ES-I3 (cell line): Measurements from ENCODE around the gene DDX46.
"Not testable (repeated sequence)": the region's sequence is repeated elsewhere in the genome, so short reads cannot be mapped to it uniquely, and the experiment has no call there.

ENCODE experiments used
- H3K36me3 ChIP-seq: 2 replicates; pipeline ENCODE4 v1.6.1; 2013; ENCODE audit warnings: mild to moderate bottlenecking, low read length, control low read depth, moderate library complexity; ENCODE audit not compliant: insufficient read depth
- H3K4me1 ChIP-seq: 2 replicates; pipeline ENCODE4 v1.6.1; 2013; ENCODE audit warnings: mild to moderate bottlenecking, control low read depth, low read length; ENCODE audit not compliant: insufficient read depth
- H3K9ac ChIP-seq: 2 replicates; pipeline ENCODE4 v1.6.1; 2013; ENCODE audit warnings: low read depth, mild to moderate bottlenecking, low read length, moderate library complexity
- H3K9me3 ChIP-seq: 2 replicates; pipeline ENCODE4 v1.6.1; 2013; ENCODE audit warnings: mild to moderate bottlenecking, low read length, moderate library complexity; ENCODE audit not compliant: control insufficient read depth, insufficient read depth

Gene DDX46

GRCh38 chr5:134767528-134768291 is 9.1 kb downstream of the DDX46 start:
- not testable (repeated sequence) for H3K9me3 ChIP-seq, H3K9ac ChIP-seq, H3K4me1 ChIP-seq
- peaks cover 22% of the 10 kb centered on the region for H3K36me3 ChIP-seq

GRCh38 chr5:134769206-134769605 is 10.6 kb downstream of the DDX46 start:
- Histone ChIP-seq H3K9me3 (no peaks in the 10 kb centered on the region), H3K4me1 (no peaks in the 10 kb centered on the region), H3K36me3 (peaks cover 17% of the 10 kb centered on the region), H3K9ac (no peak overlapping the region)

GRCh38 chr5:134772461-134773125 is 14.0 kb downstream of the DDX46 start:
- no peaks in the 10 kb centered on the region for H3K9me3 ChIP-seq
- no peaks in the 10 kb centered on the region for H3K4me1 ChIP-seq
- peaks cover 7% of the 10 kb centered on the region for H3K36me3 ChIP-seq
- no peak overlapping the region for H3K9ac ChIP-seq

DNA sequence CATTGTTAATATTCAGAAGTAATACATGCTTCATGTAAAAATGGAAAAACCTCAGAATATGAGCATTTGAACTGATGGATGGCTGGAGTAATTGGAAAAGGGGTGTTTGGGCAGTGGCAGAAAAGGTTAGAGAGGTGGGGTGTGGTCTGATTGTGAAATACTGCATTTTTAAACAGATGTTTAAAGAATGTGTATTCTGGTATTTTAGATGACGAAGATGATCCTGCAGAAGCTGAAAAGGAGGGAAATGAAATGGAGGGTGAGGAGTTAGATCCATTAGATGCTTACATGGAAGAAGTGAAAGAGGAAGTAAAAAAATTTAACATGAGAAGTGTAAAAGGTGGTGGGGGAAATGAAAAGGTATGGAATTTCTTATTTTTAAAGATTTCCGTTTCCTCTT is 18.8 kb downstream of the DDX46 start:
- H3K4me1 ChIP-seq = no peaks in the 10 kb centered on the region
- peaks cover 26% of the 10 kb centered on the region for H3K36me3 ChIP-seq
- no peak overlapping the region for H3K9ac ChIP-seq
- no peaks in the 10 kb centered on the region for H3K9me3 ChIP-seq

DNA sequence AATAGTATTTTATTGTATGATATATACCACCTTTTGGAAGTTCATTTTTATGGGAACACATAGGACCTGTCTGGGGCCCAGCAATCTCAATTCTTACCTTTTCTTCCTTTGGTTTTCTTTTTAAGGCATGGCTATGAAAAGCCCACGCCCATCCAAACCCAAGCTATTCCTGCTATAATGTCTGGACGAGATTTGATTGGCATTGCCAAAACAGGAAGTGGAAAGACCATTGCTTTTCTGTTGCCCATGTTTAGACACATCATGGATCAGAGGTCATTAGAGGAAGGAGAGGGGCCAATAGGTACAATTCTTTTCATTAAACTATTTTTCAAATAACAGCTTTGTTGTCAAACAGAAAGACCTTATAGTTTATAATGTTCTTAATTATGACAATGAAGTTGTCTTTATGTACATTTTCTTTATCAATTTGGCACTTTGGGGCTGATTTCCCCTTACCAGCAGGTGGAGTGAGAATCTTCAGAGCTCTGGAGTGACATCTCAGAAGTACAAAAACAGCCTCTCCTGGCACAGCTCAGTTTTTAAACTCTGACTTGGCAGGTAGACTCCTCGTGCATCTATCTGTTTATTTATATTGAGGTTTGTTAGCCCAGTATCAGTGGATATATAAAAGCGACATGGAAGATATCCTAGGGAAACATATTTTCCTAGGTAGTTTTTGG is 25.8 kb downstream of the DDX46 start:
- peaks cover 34% of the 10 kb centered on the region for H3K36me3 ChIP-seq
- peaks cover 10% of the 10 kb centered on the region for H3K4me1 ChIP-seq
- H3K9me3 ChIP-seq = no peaks in the 10 kb centered on the region
- H3K9ac ChIP-seq = no peak overlapping the region

GRCh38 chr5:134784946-134785620 is 26.5 kb downstream of the DDX46 start:
- Histone ChIP-seq H3K9me3 (no peaks in the 10 kb centered on the region), H3K9ac (no peak overlapping the region), H3K36me3 (peaks cover 36% of the 10 kb centered on the region), H3K4me1 (peaks cover 10% of the 10 kb centered on the region)

- H3K9me3 ChIP-seq = no peaks in the 10 kb centered on the region
- peaks cover 24% of the 10 kb centered on the region for H3K36me3 ChIP-seq
- H3K4me1 ChIP-seq = peaks cover 10% of the 10 kb centered on the region
- H3K9ac ChIP-seq = no peak overlapping the region
Observed at GRCh38 chr5:134787692-134788091, 29.1 kb downstream of the DDX46 start.

DNA sequence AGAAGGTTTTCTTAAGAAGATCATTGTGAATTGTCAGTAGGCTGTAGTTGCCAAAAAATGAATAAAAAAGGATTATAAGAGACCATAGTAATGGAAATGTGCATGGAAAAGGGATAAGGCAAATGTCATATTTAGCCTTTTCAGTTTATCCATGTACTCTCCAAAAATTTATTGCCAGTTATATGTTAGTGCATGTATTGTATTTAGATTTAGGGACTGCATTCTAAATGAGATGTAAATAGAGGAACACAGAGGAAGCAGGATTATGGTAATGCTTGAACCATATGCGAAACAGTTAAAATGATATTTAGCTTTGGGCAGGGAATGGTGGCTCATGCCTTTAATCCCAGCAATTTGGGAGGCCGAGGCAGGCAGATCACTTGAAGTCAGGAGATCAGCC is 33.0 kb downstream of the DDX46 start:
- H3K9ac ChIP-seq = no peak overlapping the region
- H3K4me1 ChIP-seq = no peaks in the 10 kb centered on the region
- no peaks in the 10 kb centered on the region for H3K9me3 ChIP-seq
- H3K36me3 ChIP-seq = peaks cover 29% of the 10 kb centered on the region

DNA sequence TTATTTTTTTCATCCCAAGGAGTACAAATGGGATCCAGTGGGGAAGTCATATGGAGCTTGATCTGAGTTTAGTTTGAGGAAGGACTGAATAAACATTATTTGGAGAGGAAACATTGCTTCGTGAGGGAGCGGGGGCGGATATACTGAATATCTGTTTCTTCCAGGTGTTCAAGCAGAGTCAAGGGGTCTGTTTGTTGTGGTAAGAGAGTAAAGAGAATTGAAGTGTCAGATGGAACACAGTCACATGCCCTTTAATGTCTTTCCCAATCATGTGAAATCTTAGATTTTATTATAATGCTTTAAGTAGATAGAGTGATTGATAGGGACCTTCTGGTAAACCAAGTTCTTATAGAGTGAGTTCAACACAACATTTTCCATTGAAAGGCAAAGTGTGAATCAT is 33.7 kb downstream of the DDX46 start:
- peaks cover 25% of the 10 kb centered on the region for H3K36me3 ChIP-seq
- no peaks in the 10 kb centered on the region for H3K9me3 ChIP-seq
- no peak overlapping the region for H3K9ac ChIP-seq
- no peaks in the 10 kb centered on the region for H3K4me1 ChIP-seq

GRCh38 chr5:134793111-134793510 is 34.5 kb downstream of the DDX46 start:
- H3K4me1 ChIP-seq = no peaks in the 10 kb centered on the region
- no peak overlapping the region for H3K9ac ChIP-seq
- H3K36me3 ChIP-seq = peaks cover 28% of the 10 kb centered on the region
- no peaks in the 10 kb centered on the region for H3K9me3 ChIP-seq

GRCh38 chr5:134794082-134794481 is 35.5 kb downstream of the DDX46 start:
- Histone ChIP-seq H3K4me1 (no peaks in the 10 kb centered on the region), H3K9me3 (no peaks in the 10 kb centered on the region), H3K9ac (no peak overlapping the region), H3K36me3 (peaks cover 21% of the 10 kb centered on the region)

DNA sequence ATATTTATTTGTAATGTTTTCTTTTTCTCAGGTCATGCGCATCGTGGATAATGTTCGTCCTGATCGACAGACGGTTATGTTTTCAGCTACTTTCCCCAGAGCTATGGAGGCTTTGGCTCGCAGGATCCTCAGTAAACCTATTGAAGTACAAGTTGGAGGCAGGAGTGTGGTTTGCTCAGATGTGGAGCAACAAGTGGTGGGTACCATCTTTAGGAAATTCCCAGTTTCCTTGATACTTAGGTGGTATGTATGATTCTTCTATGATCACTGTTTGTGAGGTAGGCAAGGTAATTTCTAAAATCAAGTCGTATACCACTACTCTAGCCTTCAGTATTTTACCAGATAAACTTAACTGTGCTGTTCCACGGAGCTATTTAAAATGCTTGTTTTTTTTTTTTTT is 36.2 kb downstream of the DDX46 start:
- Histone ChIP-seq H3K36me3 (peaks cover 20% of the 10 kb centered on the region), H3K4me1 (no peaks in the 10 kb centered on the region), H3K9ac (no peak overlapping the region), H3K9me3 (no peaks in the 10 kb centered on the region)

- H3K4me1 ChIP-seq = no peaks in the 10 kb centered on the region
- H3K9me3 ChIP-seq = no peaks in the 10 kb centered on the region
- H3K36me3 ChIP-seq = peaks cover 22% of the 10 kb centered on the region
- H3K9ac ChIP-seq = no peak overlapping the region
Observed at GRCh38 chr5:134798468-134798867, 39.9 kb downstream of the DDX46 start.

DNA sequence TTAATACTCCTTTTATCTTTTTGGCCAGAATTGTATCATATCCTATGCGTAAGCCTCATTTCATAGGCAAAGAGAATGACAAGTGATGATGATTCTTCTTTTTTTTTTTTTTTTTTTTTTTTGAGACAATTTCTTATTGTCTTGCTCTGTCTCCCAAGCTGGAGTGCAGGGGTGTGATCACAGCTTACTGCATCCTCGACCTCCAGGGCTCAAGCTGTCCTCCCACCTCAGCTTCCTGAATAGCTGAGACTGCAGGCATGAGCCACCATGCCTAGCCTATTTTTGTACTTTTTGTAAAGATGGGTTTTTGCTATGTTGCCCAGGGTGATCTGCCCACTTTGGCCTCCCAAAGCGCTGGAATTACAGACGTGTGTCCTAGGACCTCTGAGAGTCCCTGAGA is 45.2 kb downstream of the DDX46 start:
- Histone ChIP-seq H3K9me3 (no peaks in the 10 kb centered on the region), H3K36me3 (peaks cover 13% of the 10 kb centered on the region; the same call in 1 of the 2 replicates), H3K9ac (no peak overlapping the region), H3K4me1 (no peaks in the 10 kb centered on the region)
